DLD1 (cell line): ENCODE data around the gene EGF.
"Not testable (repeated sequence)": the region's sequence is repeated elsewhere in the genome, so short reads cannot be mapped to it uniquely, and the experiment has no call there.

Source experiments
- in situ Hi-C: cut with HindIII; loops from 2 replicates; pipeline ENCODE4 v1.10.0; 2017; ENCODE audit warnings: low sequenced_read_pairs

Gene EGF

GRCh38 chr4:110025056-110025455 is 112.4 kb downstream of the EGF start:
- in situ Hi-C loops: no loop called here

DNA sequence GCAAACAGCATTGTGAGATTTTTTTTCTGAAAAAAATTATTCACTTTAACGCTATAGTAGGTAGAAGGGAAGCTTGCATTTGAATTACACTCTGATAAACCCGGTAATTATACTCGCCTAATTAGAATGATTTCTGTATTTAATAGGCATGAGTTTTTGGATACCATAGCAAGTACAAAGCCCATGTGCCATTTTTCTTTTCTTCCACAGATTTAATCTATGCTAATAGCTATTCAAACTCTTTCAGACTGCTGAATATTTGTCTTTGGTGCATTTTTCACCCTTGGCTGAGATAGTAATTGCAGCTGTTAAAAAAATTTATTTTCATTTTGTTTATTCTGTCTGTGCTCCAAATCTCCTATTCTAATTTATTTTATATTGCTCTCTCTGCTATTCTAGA is 113.0 kb downstream of the EGF start:
- in situ Hi-C loops: no loop called here

DNA sequence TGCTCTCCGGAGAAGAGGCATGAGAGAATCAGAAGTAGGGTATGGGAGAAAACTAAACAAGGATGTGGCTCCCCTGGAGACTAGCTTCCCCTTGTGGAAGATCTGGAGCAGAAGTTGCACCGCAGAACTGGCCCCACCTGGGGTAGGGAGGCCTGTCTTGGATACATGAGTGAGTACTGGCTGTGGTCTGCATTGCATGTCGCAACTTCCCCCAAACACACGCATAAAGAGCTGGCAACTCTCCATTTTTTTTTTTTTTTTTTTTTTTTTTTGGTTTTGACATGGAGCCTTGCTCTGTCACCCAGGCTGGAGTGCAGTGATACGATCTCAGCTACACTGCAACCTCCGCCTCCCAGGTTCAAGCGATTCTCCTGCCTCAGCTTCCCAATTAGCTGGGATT is 119.9 kb downstream of the EGF start:
- in situ Hi-C loops: no loop called here

GRCh38 chr4:110033355-110034025 is 120.8 kb downstream of the EGF start:
- in situ Hi-C loops: no loop called here

- in situ Hi-C loops: no loop called here
Observed at GRCh38 chr4:110034026-110034393, 121.3 kb downstream of the EGF start.

- in situ Hi-C loops: not testable (repeated sequence)
Observed at GRCh38 chr4:110039164-110039563, 126.5 kb downstream of the EGF start.

DNA sequence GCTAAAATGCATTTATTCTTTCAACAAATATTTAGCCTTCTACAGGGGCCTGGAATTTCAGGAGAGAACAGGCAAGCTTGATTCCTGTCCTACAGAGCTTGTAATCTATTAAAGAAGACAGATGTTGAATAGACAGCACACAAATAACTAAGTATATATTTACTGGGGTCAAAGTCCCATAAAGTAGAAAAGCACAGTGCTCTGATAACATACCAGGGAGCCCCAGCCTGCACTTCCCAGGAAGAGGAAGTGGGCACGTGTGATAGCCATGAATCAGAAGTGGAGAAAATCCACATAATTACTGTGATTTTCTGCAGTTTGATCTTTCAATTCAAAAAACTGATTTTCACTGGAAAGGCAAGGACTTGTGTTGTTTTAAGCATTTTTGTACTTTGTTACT is 129.1 kb downstream of the EGF start:
- in situ Hi-C loops: no loop called here

- in situ Hi-C loops: no loop called here
Observed at GRCh38 chr4:110042545-110043517, 130.1 kb downstream of the EGF start.

GRCh38 chr4:110046588-110047049 is 133.9 kb downstream of the EGF start:
- in situ Hi-C loops: no loop called here

DNA sequence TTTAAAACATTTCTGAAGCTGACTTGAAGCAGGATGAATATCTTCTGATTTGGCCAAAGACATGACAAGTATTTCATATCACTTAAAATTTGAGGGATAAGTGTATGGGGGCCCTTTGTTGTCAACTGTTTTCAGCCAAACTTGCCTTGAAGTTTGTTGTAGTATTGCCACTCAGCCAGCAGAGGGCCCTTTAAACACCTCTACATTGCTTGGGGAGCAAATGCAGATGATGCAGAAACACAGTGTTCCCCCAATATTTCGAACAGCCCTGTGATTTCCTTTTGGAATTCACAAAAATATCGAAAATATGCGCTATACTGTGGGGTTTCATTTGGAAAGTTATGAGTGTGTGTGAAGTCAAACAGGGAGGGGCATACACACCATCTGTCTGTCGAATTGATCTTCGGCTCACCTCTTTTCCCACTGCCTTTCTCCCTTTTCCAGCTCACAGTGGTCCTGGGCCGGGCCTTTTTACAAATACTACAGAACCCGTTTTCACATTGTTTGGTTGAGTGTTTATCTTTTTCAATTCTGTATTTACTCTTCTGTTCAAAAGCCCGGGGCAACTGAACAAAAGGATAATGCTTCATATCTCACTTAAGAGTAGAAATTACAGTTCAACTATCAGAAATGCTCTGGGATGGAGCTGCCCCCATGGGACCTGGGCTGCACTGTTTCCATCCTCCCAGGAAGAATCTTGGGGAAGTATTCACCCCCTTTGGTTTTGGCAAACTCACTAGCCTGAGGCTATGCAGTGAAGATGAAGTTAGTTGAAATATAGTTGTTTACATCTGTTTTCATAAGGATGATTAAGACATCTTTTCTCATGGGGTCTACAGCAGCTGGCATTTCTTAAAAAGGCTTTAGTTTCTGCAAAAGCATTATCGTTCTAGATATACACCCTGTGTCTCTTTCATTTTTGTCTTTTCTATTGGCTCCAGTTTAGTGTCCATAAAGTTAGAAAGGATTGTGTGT is 137.6 kb downstream of the EGF start:
- in situ Hi-C loops: no loop called here

DNA sequence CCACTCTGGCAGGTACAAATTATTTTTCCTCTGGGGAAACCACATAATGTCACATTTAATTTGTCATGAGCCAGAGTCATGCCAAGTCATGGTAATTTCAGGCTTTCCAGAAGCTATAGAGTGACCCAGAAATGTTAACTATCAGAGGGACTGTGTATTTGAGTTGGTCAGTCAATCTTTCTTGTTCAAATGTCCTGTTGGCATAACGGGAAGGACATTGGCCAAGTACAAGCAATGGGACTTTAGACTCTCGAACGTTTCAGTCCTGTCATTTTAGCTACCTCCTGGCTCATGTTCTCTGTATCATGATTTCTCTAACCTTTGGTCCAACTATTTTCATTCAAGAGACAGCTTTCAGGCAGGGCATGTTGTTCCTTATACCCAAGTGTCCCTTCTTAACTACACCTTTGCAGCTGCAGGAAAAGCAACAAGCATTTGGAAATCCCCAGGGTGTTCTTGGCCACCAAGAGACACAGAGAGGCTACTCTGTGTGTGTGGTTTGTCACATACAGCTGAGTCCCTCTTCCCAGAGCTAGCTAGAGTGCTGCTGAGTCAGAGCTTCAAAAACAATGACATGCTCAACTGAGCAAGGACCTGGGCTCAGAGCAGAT is 142.6 kb downstream of the EGF start:
- in situ Hi-C loops: no loop called here

DNA sequence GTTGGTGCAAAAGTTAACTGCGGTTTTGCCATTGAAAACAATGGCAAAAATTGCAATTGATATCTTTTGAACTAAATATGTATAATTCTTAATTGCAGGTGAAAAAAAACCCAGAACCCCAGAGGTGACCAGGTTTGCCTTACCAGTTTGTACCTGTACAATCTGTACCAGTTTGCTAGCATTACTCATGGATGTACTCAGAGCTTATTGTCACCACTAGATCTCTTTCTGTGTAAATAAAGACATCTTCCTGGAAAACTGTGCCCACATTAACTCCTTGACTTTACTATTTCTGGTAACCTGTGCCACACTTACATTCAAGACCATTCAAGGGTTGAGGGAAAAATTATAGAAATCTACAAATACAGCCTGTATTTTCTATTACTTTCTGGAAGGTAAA is 146.0 kb downstream of the EGF start:
- in situ Hi-C loops: no loop called here

- in situ Hi-C loops: no loop called here
Observed at GRCh38 chr4:110059556-110060191, 147.0 kb downstream of the EGF start.

DNA sequence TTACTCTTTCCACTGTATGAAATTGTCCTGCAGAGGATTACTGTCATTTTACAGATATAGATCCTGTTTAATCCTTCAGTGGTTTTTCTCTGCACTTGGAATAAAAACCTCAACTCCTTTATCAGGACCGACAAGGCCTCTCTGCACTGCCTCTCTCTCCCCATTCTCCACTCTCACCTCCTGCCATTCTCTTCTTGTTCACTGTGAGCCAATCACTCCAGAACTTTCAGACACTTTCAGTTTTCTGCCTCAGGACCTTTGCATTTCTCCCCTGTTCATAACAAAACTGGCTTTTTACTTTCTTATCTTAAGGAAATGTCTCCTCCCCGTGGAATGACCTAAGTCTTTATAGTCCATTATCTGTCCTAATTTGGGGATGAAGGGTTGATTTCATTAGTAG is 148.4 kb downstream of the EGF start:
- in situ Hi-C loops: no loop called here
